Activated CD8-positive, alpha-beta T cell treated with anti-CD3 and anti-CD28 coated beads, Interleukin-2, amount 10 ng/mL, durations not matched to agents 7 days and 5 days (primary cell): Measurements from ENCODE around the gene ADCY7. TPM values are rescaled to one million over a fixed set of nuclear protein-coding genes. Genes with fewer than 3 reads are reported as not detected.
A peak's percentile ranks its signal among the peaks of the same experiment; 100 is the strongest.
"Not testable (repeated sequence)": the region's sequence is repeated elsewhere in the genome, so short reads cannot be mapped to it uniquely, and the experiment has no call there.

Experiments used
- ATAC-seq: fragments of 150-1000 bp; cut with Tn5 transposase; one replicate; pipeline ENCODE4 v1.10.0; 2021; ENCODE audit warnings: moderate library complexity
- CTCF ChIA-PET: fragments of 350-600 bp; sonication (Branson Sonifier 250); formaldehyde crosslinking; loops from one replicate; lab custom pipeline; 2021; ENCODE audit warnings: antibody characterized with exemption; lab: Charles Lee
- POLR2A ChIA-PET: fragments of 350-600 bp; sonication (Branson Sonifier 250); formaldehyde crosslinking; loops from one replicate; lab custom pipeline; 2021; ENCODE audit warnings: antibody characterized with exemption; lab: Charles Lee
- DNase-seq: peaks from one replicate; pipeline ENCODE4 v3.0.0-alpha.2; 2020
- H3K27ac Mint-ChIP-seq: one replicate; pipeline ENCODE4 v1.8.0; 2021; ENCODE audit warnings: mild to moderate bottlenecking, mixed read lengths
- H3K27me3 Mint-ChIP-seq: one replicate; pipeline ENCODE4 v1.8.0; 2021; ENCODE audit warnings: low read depth, mixed read lengths
- H3K36me3 Mint-ChIP-seq: one replicate; pipeline ENCODE4 v1.8.0; 2021; ENCODE audit warnings: low read depth, mixed read lengths
- H3K4me1 Mint-ChIP-seq: one replicate; pipeline ENCODE4 v1.8.0; 2021; ENCODE audit warnings: low read depth, mixed read lengths
- H3K4me3 Mint-ChIP-seq: one replicate; pipeline ENCODE4 v1.8.0; 2021; ENCODE audit warnings: mild to moderate bottlenecking, mixed read lengths
- H3K9me3 Mint-ChIP-seq: one replicate; pipeline ENCODE4 v1.8.0; 2022; ENCODE audit warnings: mixed read lengths; ENCODE audit not compliant: insufficient read depth
- total RNA-seq, 2 experiments: library from RNA; stranded (reverse); gene quantifications; one replicate each; pipeline ENCODE4 v1.2.3, GENCODE V29; 2021

The ADCY7 gene
- total RNA-seq, 2 experiments from 2014 or later, result 214 to 225 TPM

DNA sequence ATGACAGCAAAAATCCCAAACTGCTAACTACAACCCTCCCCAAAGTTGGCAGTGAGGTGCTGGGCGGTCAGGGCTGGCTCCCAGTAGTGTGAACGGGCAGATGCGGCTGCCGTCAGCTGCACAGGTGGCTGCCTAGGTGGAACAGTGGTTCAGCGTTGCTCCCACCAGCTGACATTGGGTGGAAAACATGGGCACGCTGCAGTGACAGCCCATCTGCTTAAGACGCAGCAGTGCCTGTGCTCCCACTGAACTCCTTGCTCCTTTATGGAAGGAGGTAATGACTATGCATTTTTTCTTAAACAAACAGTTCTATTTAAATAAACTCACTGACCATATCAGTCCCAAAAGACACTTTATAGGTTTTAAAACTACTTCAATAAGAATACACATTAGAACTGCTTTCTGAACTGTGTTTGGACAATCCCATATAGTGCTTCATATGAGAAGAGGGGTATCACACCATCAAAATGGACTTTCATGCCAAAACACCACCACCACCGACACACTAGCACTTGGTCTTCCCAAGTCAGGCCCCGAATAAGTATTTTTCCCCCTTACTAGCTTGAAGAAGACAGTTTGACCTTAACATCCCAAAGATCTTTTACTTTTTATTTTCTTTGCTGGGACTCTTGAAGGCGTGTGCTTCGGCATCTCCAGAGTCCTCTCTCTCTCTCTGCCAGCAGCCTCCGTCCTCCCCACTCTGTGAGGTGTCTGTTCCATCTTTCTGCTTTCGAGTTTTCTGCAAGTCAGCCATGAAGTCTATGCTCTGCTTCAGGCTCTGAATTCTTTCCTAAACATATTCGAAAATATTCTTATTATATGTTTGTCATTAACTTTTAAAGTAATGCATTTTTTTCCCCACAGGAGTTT lies 68.0 kb downstream of the ADCY7 start:
- H3K9me3 Mint-ChIP-seq, result no peaks in the 10 kb centered on the region
- H3K27me3 Mint-ChIP-seq, result no peaks in the 10 kb centered on the region
- DNase-seq (no peak), ATAC-seq (no peak)
- H3K27ac Mint-ChIP-seq, result peak overlapping the region; percentile 77
- ChIA-PET POLR2A (interaction anchor here (0.9 kb wide), 1 partner anchor 407 kb away, joined by 3 read pairs; the partner anchor contains the start of gene CYLD), CTCF (interaction anchor here (15.0 kb wide), 1 partner anchor 21 kb away, joined by 439 read pairs; no protein-coding TSS in a partner anchor)
- peaks cover 54% of the 10 kb centered on the region for H3K36me3 Mint-ChIP-seq
- no peak overlapping the region for H3K4me3 Mint-ChIP-seq
- H3K4me1 Mint-ChIP-seq, result peaks cover 65% of the 10 kb centered on the region

DNA sequence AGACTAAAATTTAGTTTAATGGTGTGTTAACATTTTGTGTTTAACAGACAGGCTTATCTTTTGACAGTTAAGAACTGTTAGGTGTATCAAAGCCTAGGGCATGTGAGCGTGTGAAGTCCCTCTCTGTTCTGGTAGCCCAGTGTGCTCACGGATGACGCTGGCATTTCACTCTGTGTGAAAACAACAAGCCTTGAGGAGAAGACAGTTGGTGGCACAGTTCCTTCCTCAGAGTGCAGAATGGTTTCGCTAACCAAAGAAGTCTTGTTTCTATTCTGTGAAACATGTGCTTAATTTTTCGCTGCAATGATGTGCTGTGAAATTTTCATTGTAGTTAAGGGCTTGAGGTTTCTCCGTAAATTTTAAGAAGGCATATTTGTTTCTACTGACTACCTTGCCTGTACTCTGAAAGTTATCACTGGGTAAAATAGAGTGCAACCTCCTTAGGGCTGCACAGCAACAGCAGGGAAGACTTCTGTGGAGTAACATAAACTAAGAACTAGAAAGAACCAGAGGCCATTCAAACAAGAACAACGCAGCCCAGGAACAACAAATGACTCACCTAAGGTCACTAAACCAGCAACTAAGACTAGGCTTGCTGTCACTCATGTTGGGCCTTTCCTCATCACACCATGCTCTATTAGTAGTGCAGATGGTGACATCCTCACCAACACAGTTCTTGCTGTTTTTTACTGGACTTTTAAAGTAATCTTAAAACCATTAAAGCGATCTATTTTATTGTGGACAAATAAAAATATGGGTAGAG lies 69.0 kb downstream of the ADCY7 start:
- peak overlapping the region; percentile 44 for H3K4me3 Mint-ChIP-seq
- no peaks in the 10 kb centered on the region for H3K9me3 Mint-ChIP-seq
- POLR2A ChIA-PET, result no interaction called here
- peaks cover 58% of the 10 kb centered on the region for H3K4me1 Mint-ChIP-seq
- peak; percentile 66 for DNase-seq
- H3K27ac Mint-ChIP-seq, result peak overlapping the region; percentile 90
- H3K36me3 Mint-ChIP-seq, result peaks cover 52% of the 10 kb centered on the region
- CTCF ChIA-PET, result interaction anchor here (15.0 kb wide), 1 partner anchor 20 kb away, joined by 439 read pairs; no protein-coding TSS in a partner anchor
- peak; percentile 79 for ATAC-seq
- no peaks in the 10 kb centered on the region for H3K27me3 Mint-ChIP-seq

- H3K4me3 Mint-ChIP-seq, result no peak overlapping the region
- no peak for DNase-seq
Measured at GRCh38 chr16:50336884-50337283, 70.5 kb downstream of the ADCY7 start.

GRCh38 chr16:50338371-50339231 lies 72.2 kb downstream of the ADCY7 start:
- ChIA-PET POLR2A (interaction anchor here (0.7 to 2.8 kb wide), 5 partner anchors 10 to 405 kb away, joined by 4 to 38 read pairs (median 4); no protein-coding TSS in a partner anchor), CTCF (interaction anchor here (0.9 to 9.4 kb wide), 10 partner anchors 11 to 468 kb away, joined by 3 to 121 read pairs (median 6); partner anchors contain the start of gene CNEP1R1)
- Mint-ChIP-seq H3K27me3 (no peaks in the 10 kb centered on the region), H3K9me3 (no peaks in the 10 kb centered on the region), H3K4me3 (peak overlapping the region; percentile 59), H3K36me3 (peaks cover 46% of the 10 kb centered on the region), H3K27ac (peak overlapping the region; percentile 88), H3K4me1 (peaks cover 44% of the 10 kb centered on the region)
- no peak for DNase-seq
- ATAC-seq, result peak; percentile 59

More at GRCh38 chr16:50336884-50337283, 70.5 kb downstream of the ADCY7 start:
- POLR2A ChIA-PET, result interaction anchor here (0.7 to 1.5 kb wide), 3 partner anchors 18 to 344 kb away, joined by 3 to 4 read pairs (median 4); partner anchors contain the start of gene SNX20
- no peaks in the 10 kb centered on the region for H3K9me3 Mint-ChIP-seq
- H3K27me3 Mint-ChIP-seq, result no peaks in the 10 kb centered on the region
- CTCF ChIA-PET, result interaction anchor here (1.4 to 9.4 kb wide), 4 partner anchors 9 to 469 kb away, joined by 3 to 121 read pairs (median 5); no protein-coding TSS in a partner anchor
- peaks cover 50% of the 10 kb centered on the region for H3K4me1 Mint-ChIP-seq
- ATAC-seq, result no peak
- peaks cover 51% of the 10 kb centered on the region for H3K36me3 Mint-ChIP-seq
- H3K27ac Mint-ChIP-seq, result peak overlapping the region; percentile 88

DNA sequence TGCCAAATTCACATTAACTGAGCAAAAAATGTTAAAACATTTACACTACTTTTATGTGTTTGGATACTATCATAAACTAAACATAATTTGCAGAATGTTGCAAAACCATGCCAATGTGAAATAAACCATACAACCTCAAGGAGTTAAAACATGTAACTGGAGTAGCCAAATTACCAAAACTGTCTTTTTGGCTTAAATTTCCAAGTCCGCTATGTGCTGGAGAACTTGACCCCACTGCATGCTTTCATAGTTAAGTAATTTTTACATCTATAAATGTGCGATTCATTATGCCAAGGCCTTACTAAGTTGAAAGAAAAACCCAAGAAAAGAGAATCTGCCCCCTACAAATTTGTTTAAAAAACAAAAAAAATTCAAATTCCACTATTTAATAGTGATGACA lies 74.2 kb downstream of the ADCY7 start:
- Mint-ChIP-seq H3K4me1 (peaks cover 29% of the 10 kb centered on the region), H3K9me3 (no peaks in the 10 kb centered on the region), H3K27me3 (no peaks in the 10 kb centered on the region), H3K4me3 (no peak overlapping the region), H3K36me3 (peaks cover 51% of the 10 kb centered on the region), H3K27ac (no peak overlapping the region)
- ChIA-PET CTCF (interaction anchor here (1.2 to 9.4 kb wide), 4 partner anchors 13 to 316 kb away, joined by 3 to 121 read pairs (median 20); partner anchors contain the start of gene CNEP1R1), POLR2A (no interaction called here)
- ATAC-seq (no peak), DNase-seq (no peak)

DNA sequence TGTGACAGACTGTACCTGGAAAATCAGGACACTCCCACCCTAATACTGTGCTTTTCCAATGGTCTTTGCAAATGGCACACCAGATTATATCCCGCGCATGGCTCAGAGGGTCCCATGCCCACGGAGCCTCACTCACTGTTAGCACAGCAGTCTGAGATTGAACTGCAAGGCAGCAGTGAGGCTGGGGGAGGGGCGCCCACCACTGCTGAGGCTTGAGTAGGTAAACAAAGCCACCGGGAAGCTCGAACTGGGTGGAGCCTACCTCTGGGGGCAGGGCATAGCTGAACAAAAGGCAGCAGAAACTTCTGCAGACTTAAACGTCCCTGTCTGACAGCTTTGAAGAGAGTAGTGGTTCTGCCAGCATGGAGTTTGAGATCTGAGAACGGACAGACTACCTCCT lies 77.2 kb downstream of the ADCY7 start:
- H3K4me3 Mint-ChIP-seq, H3K4me1 Mint-ChIP-seq, H3K27me3 Mint-ChIP-seq, POLR2A ChIA-PET, H3K27ac Mint-ChIP-seq, ATAC-seq, DNase-seq, H3K9me3 Mint-ChIP-seq: not testable (repeated sequence)
- H3K36me3 Mint-ChIP-seq, result peaks cover 63% of the 10 kb centered on the region
- CTCF ChIA-PET, result interaction anchor here (5.5 to 9.4 kb wide), 2 partner anchors 11 to 16 kb away, joined by 37 to 121 read pairs; no protein-coding TSS in a partner anchor

DNA sequence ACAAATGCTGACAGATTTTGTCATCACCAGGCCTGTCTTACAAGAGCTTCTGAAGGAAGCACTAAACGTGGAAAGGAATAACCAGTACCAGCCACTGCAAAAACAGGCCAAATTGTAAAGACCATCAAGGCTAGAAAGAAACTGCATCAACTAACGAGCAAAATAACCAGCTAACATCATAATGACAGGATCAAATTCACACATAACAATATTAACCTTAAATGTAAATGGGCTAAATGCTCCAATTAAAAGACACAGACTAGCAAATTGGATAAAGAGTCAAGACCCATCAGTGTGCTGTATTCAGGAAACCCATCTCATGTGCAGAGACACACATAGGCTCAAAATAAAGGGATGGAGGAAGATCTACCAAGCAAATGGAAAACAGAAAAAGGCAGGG lies 78.9 kb downstream of the ADCY7 start:
- H3K4me1 Mint-ChIP-seq, H3K27me3 Mint-ChIP-seq, H3K4me3 Mint-ChIP-seq, DNase-seq, ATAC-seq, H3K9me3 Mint-ChIP-seq, POLR2A ChIA-PET, H3K27ac Mint-ChIP-seq: not testable (repeated sequence)
- CTCF ChIA-PET, result interaction anchor here (5.5 to 9.4 kb wide), 2 partner anchors 10 to 18 kb away, joined by 37 to 121 read pairs; no protein-coding TSS in a partner anchor
- peaks cover 75% of the 10 kb centered on the region for H3K36me3 Mint-ChIP-seq

GRCh38 chr16:50351116-50351515 lies 84.8 kb downstream of the ADCY7 start:
- ChIA-PET CTCF (interaction anchor here (1.5 to 13.2 kb wide), 3 partner anchors 12 to 326 kb away, joined by 5 to 439 read pairs (median 10); partner anchors contain the start of gene CNEP1R1), POLR2A (interaction anchor here (1.0 kb wide), 1 partner anchor 13 kb away, joined by 4 read pairs; no protein-coding TSS in a partner anchor)
- Mint-ChIP-seq H3K4me1 (peaks cover 16% of the 10 kb centered on the region), H3K9me3 (peaks cover 4% of the 10 kb centered on the region), H3K36me3 (peaks cover 67% of the 10 kb centered on the region), H3K27ac (no peak overlapping the region), H3K4me3 (no peak overlapping the region), H3K27me3 (no peaks in the 10 kb centered on the region)
- no peak for ATAC-seq
- DNase-seq, result no peak

DNA sequence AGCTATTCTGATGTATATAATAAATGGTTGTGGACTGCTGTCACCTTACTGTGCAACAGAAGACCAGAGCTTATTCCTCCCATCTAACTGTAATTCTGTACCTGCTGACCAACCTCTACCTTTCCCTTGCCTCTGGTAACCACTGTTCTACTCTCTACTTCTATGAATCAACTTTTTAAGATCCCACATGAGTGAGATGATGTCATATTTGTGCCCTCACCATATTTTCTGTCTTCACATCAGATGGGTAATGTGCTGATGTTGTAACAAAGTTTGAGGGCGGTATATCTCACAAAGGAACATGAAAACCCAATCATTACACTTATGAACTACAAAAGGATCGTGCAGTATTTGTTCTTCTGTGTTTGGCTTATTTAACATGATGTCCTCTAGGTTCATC lies 85.6 kb downstream of the ADCY7 start:
- DNase-seq (no peak), ATAC-seq (no peak)
- peaks cover 4% of the 10 kb centered on the region for H3K9me3 Mint-ChIP-seq
- peaks cover 18% of the 10 kb centered on the region for H3K4me1 Mint-ChIP-seq
- ChIA-PET CTCF (interaction anchor here (0.9 to 13.2 kb wide), 4 partner anchors 8 to 327 kb away, joined by 3 to 439 read pairs (median 8); partner anchors contain the start of gene CNEP1R1), POLR2A (interaction anchor here (0.8 to 1.0 kb wide), 2 partner anchors 14 to 25 kb away, joined by 3 to 4 read pairs; no protein-coding TSS in a partner anchor)
- H3K36me3 Mint-ChIP-seq, result peaks cover 64% of the 10 kb centered on the region
- no peak overlapping the region for H3K4me3 Mint-ChIP-seq
- H3K27me3 Mint-ChIP-seq, result no peaks in the 10 kb centered on the region
- H3K27ac Mint-ChIP-seq, result no peak overlapping the region

- CTCF ChIA-PET, result interaction anchor here (0.8 to 13.2 kb wide), 28 partner anchors 9 to 453 kb away, joined by 3 to 439 read pairs (median 11); partner anchors contain the start of genes ADCY7, BRD7, CNEP1R1 and HEATR3
- peaks cover 59% of the 10 kb centered on the region for H3K36me3 Mint-ChIP-seq
- H3K27ac Mint-ChIP-seq, result no peak overlapping the region
Measured at GRCh38 chr16:50354082-50354481, 87.7 kb downstream of the ADCY7 start.

More at GRCh38 chr16:50354082-50354481, 87.7 kb downstream of the ADCY7 start:
- Mint-ChIP-seq H3K4me1 (peaks cover 24% of the 10 kb centered on the region), H3K4me3 (no peak overlapping the region), H3K9me3 (peaks cover 4% of the 10 kb centered on the region), H3K27me3 (no peaks in the 10 kb centered on the region)
- ATAC-seq, result no peak
- POLR2A ChIA-PET, result interaction anchor here (1.0 to 2.0 kb wide), 4 partner anchors 15 to 80 kb away, joined by 3 to 17 read pairs (median 4); no protein-coding TSS in a partner anchor
- no peak for DNase-seq
